ENCODE data around the gene C2orf68. TPM values are rescaled to one million over a fixed set of nuclear protein-coding genes. Genes with fewer than 3 reads are reported as not detected.

The C2orf68 gene
- total and polyA plus RNA-seq, 2 of the 13 experiments (the other 11 are each of a cell fraction or from before 2014, with no cell fraction given) = 47.1 to 77.4 TPM

DNA sequence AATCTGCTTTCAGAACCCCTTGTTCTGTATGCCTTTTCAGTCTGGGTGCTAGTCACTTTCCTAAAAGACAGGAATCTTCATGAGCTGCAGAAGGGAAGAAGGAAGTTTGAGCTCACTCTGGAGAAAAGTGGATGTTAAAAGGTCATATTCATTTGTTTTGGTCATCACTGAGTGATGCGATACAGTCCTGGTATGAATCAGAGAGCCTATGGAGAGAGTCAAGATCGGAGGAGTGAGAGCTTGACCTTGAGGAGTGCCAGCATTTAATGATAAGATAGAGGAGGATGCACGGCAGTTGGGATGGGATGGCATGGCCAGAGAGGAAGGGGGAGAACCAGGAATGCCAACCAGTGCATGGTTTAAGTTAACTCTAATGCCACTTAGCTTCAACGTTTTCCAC is 23.8 kb upstream of the C2orf68 start:
- no peak for ATAC-seq
- FAIRE-seq = no peak
- H3K79me2 ChIP-seq (ENCODE audit: insufficient read depth, low read length) = peaks cover 8% of the 10 kb centered on the region
- ChIA-PET POLR2A (no interaction called here), CTCF (ENCODE audit: low intra/inter-chr PET ratio, low total read pairs) (no interaction called here)
- H3K27ac ChIP-seq (ENCODE audit: extremely low read length, insufficient read depth, low read length) = no peak overlapping the region
- 95% methylated on average over 4 of the region's 4 CpGs for WGBS (ENCODE audit: low lambda C conversion rate)
- no peak overlapping the region for H2AFZ ChIP-seq (ENCODE audit: low read length)
- no peaks in the 10 kb centered on the region for H3K27me3 ChIP-seq (ENCODE audit: control insufficient read depth in 1 of 2, insufficient read depth in 2 of 2, low read length in 2 of 2)
- no TSS peak for BruUV-seq (replicated peaks)
- peaks cover 45 to 88% of the 10 kb centered on the region in 2 experiments for H3K36me3 ChIP-seq (replicated peaks in 1 of 2; ENCODE audit: control insufficient read depth in 1 of 2, insufficient read depth in 2 of 2, low read length in 2 of 2)
- H3K4me2 ChIP-seq (ENCODE audit: low read depth, low read length) = no peak overlapping the region
- no peak overlapping the region for H3K9ac ChIP-seq (ENCODE audit: insufficient read depth, low read depth, low read length)
- peaks cover 10% of the 10 kb centered on the region for H4K20me1 ChIP-seq (ENCODE audit: insufficient read depth, low read length)
- no peaks in the 10 kb centered on the region for H3K4me1 ChIP-seq (ENCODE audit: insufficient read depth, low read length)
- intact Hi-C loops (cut with micrococcal nuclease; ENCODE audit: unreplicated experiment) = no loop called here
- in situ Hi-C loops (cut with HindIII; ENCODE audit: extremely low pct_ligation_motif_present, low pct_unique_long_range_greater_than_20kb) = no loop called here
- H3K4me3 ChIP-seq (replicated peaks in 1 of 3; ENCODE audit: insufficient read depth in 1 of 3, low read depth in 2 of 3, low read length in 3 of 3) = no peak overlapping the region
- DNase-seq (ENCODE audit: low spot score) = no peak
- no peaks in the 10 kb centered on the region for H3K9me3 ChIP-seq (ENCODE audit: low read length)
- TF ChIP-seq HMG20A (CRISPR knock-in tag; IDR thresholded peaks at IDR 0.05; ENCODE audit: borderline replicate concordance) = no peak
- TF ChIP-seq CHCHD3 (CRISPR knock-in tag; IDR thresholded peaks at IDR 0.05) = no peak
- no peak for TF ChIP-seq ZNF816 (CRISPR knock-in tag; IDR thresholded peaks at IDR 0.05; ENCODE audit: borderline replicate concordance)
- no peak for TF ChIP-seq KDM5A (IDR thresholded peaks at IDR 0.05; ENCODE audit: borderline replicate concordance, low read length)
- no peak for TF ChIP-seq POLR2AphosphoS2 (IDR thresholded peaks at IDR 0.05; ENCODE audit: low read depth, low read length)
- no peak for TF ChIP-seq ZNF251 (CRISPR knock-in tag; IDR thresholded peaks at IDR 0.05)
- no peak for TF ChIP-seq SMARCC2 (IDR thresholded peaks at IDR 0.05)
- TF ChIP-seq, protein P1, sequence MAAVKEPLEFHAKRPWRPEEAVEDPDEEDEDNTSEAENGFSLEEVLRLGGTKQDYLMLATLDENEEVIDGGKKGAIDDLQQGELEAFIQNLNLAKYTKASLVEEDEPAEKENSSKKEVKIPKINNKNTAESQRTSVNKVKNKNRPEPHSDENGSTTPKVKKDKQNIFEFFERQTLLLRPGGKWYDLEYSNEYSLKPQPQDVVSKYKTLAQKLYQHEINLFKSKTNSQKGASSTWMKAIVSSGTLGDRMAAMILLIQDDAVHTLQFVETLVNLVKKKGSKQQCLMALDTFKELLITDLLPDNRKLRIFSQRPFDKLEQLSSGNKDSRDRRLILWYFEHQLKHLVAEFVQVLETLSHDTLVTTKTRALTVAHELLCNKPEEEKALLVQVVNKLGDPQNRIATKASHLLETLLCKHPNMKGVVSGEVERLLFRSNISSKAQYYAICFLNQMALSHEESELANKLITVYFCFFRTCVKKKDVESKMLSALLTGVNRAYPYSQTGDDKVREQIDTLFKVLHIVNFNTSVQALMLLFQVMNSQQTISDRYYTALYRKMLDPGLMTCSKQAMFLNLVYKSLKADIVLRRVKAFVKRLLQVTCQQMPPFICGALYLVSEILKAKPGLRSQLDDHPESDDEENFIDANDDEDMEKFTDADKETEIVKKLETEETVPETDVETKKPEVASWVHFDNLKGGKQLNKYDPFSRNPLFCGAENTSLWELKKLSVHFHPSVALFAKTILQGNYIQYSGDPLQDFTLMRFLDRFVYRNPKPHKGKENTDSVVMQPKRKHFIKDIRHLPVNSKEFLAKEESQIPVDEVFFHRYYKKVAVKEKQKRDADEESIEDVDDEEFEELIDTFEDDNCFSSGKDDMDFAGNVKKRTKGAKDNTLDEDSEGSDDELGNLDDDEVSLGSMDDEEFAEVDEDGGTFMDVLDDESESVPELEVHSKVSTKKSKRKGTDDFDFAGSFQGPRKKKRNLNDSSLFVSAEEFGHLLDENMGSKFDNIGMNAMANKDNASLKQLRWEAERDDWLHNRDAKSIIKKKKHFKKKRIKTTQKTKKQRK (IDR thresholded peaks at IDR 0.05; ENCODE audit: low read length) = no peak
- no peak for TF ChIP-seq NFKB2 (CRISPR knock-in tag; IDR thresholded peaks at IDR 0.05; ENCODE audit: borderline replicate concordance)
- TF ChIP-seq, protein P2, sequence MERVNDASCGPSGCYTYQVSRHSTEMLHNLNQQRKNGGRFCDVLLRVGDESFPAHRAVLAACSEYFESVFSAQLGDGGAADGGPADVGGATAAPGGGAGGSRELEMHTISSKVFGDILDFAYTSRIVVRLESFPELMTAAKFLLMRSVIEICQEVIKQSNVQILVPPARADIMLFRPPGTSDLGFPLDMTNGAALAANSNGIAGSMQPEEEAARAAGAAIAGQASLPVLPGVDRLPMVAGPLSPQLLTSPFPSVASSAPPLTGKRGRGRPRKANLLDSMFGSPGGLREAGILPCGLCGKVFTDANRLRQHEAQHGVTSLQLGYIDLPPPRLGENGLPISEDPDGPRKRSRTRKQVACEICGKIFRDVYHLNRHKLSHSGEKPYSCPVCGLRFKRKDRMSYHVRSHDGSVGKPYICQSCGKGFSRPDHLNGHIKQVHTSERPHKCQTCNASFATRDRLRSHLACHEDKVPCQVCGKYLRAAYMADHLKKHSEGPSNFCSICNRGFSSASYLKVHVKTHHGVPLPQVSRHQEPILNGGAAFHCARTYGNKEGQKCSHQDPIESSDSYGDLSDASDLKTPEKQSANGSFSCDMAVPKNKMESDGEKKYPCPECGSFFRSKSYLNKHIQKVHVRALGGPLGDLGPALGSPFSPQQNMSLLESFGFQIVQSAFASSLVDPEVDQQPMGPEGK (CRISPR knock-in tag; IDR thresholded peaks at IDR 0.05) = no peak
- TF ChIP-seq, protein P3, sequence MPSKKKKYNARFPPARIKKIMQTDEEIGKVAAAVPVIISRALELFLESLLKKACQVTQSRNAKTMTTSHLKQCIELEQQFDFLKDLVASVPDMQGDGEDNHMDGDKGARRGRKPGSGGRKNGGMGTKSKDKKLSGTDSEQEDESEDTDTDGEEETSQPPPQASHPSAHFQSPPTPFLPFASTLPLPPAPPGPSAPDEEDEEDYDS (CRISPR knock-in tag; IDR thresholded peaks at IDR 0.05) = no peak
- TF ChIP-seq, protein P4, sequence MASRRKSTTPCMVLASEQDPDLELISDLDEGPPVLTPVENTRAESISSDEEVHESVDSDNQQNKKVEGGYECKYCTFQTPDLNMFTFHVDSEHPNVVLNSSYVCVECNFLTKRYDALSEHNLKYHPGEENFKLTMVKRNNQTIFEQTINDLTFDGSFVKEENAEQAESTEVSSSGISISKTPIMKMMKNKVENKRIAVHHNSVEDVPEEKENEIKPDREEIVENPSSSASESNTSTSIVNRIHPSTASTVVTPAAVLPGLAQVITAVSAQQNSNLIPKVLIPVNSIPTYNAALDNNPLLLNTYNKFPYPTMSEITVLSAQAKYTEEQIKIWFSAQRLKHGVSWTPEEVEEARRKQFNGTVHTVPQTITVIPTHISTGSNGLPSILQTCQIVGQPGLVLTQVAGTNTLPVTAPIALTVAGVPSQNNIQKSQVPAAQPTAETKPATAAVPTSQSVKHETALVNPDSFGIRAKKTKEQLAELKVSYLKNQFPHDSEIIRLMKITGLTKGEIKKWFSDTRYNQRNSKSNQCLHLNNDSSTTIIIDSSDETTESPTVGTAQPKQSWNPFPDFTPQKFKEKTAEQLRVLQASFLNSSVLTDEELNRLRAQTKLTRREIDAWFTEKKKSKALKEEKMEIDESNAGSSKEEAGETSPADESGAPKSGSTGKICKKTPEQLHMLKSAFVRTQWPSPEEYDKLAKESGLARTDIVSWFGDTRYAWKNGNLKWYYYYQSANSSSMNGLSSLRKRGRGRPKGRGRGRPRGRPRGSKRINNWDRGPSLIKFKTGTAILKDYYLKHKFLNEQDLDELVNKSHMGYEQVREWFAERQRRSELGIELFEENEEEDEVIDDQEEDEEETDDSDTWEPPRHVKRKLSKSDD (CRISPR knock-in tag; IDR thresholded peaks at IDR 0.05; ENCODE audit: low read depth) = no peak
- no peak for TF ChIP-seq ZFP1 (CRISPR knock-in tag; IDR thresholded peaks at IDR 0.05)
- no peak for TF ChIP-seq JARID2 (CRISPR knock-in tag; IDR thresholded peaks at IDR 0.05; ENCODE audit: insufficient replicate concordance)
- TF ChIP-seq NONO (IDR thresholded peaks at IDR 0.05) = no peak
- no peak for TF ChIP-seq NONO (CRISPR knock-in tag; conservative IDR thresholded peaks at IDR 0.05)
